ENCODE data around the gene GDF2.

DNA sequence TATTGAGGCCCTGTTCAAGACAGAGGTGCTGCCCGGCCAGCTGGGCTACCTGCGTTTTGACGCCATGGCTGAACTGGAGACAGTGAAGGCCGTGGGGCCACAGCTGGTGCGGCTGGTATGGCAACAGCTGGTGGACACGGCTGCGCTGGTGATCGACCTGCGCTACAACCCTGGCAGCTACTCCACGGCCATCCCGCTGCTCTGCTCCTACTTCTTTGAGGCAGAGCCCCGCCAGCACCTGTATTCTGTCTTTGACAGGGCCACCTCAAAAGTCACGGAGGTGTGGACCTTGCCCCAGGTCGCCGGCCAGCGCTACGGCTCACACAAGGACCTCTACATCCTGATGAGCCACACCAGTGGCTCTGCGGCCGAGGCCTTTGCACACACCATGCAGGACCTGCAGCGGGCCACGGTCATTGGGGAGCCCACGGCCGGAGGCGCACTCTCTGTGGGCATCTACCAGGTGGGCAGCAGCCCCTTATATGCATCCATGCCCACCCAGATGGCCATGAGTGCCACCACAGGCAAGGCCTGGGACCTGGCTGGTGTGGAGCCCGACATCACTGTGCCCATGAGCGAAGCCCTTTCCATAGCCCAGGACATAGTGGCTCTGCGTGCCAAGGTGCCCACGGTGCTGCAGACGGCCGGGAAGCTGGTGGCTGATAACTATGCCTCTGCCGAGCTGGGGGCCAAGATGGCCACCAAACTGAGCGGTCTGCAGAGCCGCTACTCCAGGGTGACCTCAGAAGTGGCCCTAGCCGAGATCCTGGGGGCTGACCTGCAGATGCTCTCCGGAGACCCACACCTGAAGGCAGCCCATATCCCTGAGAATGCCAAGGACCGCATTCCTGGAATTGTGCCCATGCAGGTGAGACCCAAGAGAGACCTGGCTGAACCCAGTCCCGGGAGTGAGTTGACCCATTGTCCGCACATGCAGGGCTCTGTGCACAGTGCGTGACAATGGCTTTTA, 28.7 kb downstream of the GDF2 start:
- no peak for TF ChIP-seq POLR2A (IDR thresholded peaks at IDR 0.05; ENCODE audit: low read length)
- no peak for TF ChIP-seq GATA1 (IDR thresholded peaks at IDR 0.05; ENCODE audit: low read depth, low read length)
